HEK293 (cell line): ENCODE data around the gene MAGEB1.

Experiments
- BCL11A ChIP-seq: fragments of 450-650 bp; formaldehyde crosslinking; IDR thresholded peaks from 2 replicates; pipeline ENCODE4 v1.5.1; 2016; ENCODE audit warnings: low read depth, missing biosample characterization, missing genetic modification characterization
- CTCF ChIP-seq: fragments of 450-650 bp; formaldehyde crosslinking; IDR thresholded peaks from 2 replicates; pipeline ENCODE4 v1.5.1; 2016; ENCODE audit warnings: missing biosample characterization, missing genetic modification characterization
- SALL2 ChIP-seq: fragments of 450-650 bp; formaldehyde crosslinking; IDR thresholded peaks from 2 replicates; pipeline ENCODE4 v1.5.0; 2017; ENCODE audit warnings: missing biosample characterization, mild to moderate bottlenecking, missing genetic modification characterization, borderline replicate concordance
- TCF7L2 ChIP-seq: IDR thresholded peaks from 2 replicates; pipeline ENCODE4 v1.6.1; 2011; ENCODE audit warnings: low read depth, mild to moderate bottlenecking, inconsistent platforms, low read length, moderate library complexity, borderline replicate concordance
- ZNF514 ChIP-seq: fragments of 450-650 bp; formaldehyde crosslinking; IDR thresholded peaks from 2 replicates; pipeline ENCODE4 v1.5.1; 2016; ENCODE audit warnings: missing biosample characterization, missing genetic modification characterization
- ZNF555 ChIP-seq: fragments of 450-650 bp; formaldehyde crosslinking; conservative IDR thresholded peaks from 2 replicates; pipeline ENCODE4 v1.5.1; 2017; ENCODE audit warnings: missing biosample characterization, mild to moderate bottlenecking, missing genetic modification characterization, inconsistent platforms
- ZNF704 ChIP-seq: fragments of 450-650 bp; formaldehyde crosslinking; IDR thresholded peaks from 2 replicates; pipeline ENCODE4 v1.5.1; 2016; ENCODE audit warnings: missing biosample characterization, missing genetic modification characterization
- ZNF76 ChIP-seq: fragments of 450-650 bp; formaldehyde crosslinking; IDR thresholded peaks from 2 replicates; pipeline ENCODE4; 2016; ENCODE audit warnings: low read depth, missing biosample characterization, missing genetic modification characterization, borderline replicate concordance
- ZXDB ChIP-seq: fragments of 450-650 bp; formaldehyde crosslinking; IDR thresholded peaks from 2 replicates; pipeline ENCODE4 v1.5.1; 2016; ENCODE audit warnings: missing biosample characterization, missing genetic modification characterization
- TF ChIP-seq, protein P1 (sequence below): fragments of 450-650 bp; formaldehyde crosslinking; IDR thresholded peaks from 2 replicates; pipeline ENCODE4 v1.5.1; 2016; ENCODE audit warnings: missing biosample characterization, missing genetic modification characterization

GRCh38 chrX:30301208-30301607, 54.3 kb downstream of the MAGEB1 start:
- TF ChIP-seq CTCF (tag by site-specific recombination) (no peak), ZXDB (tag by site-specific recombination) (no peak), ZNF76 (tag by site-specific recombination) (no peak), ZNF555 (tag by site-specific recombination) (no peak), BCL11A (tag by site-specific recombination) (no peak), ZNF704 (no peak), SALL2 (tag by site-specific recombination) (no peak), TCF7L2 (no peak), ZNF514 (tag by site-specific recombination) (no peak)
- TF ChIP-seq, protein P1, sequence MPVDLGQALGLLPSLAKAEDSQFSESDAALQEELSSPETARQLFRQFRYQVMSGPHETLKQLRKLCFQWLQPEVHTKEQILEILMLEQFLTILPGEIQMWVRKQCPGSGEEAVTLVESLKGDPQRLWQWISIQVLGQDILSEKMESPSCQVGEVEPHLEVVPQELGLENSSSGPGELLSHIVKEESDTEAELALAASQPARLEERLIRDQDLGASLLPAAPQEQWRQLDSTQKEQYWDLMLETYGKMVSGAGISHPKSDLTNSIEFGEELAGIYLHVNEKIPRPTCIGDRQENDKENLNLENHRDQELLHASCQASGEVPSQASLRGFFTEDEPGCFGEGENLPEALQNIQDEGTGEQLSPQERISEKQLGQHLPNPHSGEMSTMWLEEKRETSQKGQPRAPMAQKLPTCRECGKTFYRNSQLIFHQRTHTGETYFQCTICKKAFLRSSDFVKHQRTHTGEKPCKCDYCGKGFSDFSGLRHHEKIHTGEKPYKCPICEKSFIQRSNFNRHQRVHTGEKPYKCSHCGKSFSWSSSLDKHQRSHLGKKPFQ (tag by site-specific recombination), result no peak
